SU-DHL-6 (cell line): ENCODE data around the gene DMBX1.

Experiments
- EZH2phosphoT487 ChIP-seq: fragments of 200-600 bp; sonication (generic), shearing (Covaris generic); conservative IDR thresholded peaks from 2 replicates; pipeline ENCODE4 v1.6.1; 2018; ENCODE audit warnings: mild to moderate bottlenecking, antibody characterized with exemption, low read length, moderate library complexity, mixed read lengths
- TF ChIP-seq, protein P1 (sequence below): fragments of 200-600 bp; sonication (generic); IDR thresholded peaks from one replicate; pipeline ENCODE4 v1.5.1; 2017; ENCODE audit warnings: antibody characterized with exemption, mild to moderate bottlenecking, low read length, moderate library complexity; ENCODE audit not compliant: insufficient read depth, poor library complexity, severe bottlenecking

DNA sequence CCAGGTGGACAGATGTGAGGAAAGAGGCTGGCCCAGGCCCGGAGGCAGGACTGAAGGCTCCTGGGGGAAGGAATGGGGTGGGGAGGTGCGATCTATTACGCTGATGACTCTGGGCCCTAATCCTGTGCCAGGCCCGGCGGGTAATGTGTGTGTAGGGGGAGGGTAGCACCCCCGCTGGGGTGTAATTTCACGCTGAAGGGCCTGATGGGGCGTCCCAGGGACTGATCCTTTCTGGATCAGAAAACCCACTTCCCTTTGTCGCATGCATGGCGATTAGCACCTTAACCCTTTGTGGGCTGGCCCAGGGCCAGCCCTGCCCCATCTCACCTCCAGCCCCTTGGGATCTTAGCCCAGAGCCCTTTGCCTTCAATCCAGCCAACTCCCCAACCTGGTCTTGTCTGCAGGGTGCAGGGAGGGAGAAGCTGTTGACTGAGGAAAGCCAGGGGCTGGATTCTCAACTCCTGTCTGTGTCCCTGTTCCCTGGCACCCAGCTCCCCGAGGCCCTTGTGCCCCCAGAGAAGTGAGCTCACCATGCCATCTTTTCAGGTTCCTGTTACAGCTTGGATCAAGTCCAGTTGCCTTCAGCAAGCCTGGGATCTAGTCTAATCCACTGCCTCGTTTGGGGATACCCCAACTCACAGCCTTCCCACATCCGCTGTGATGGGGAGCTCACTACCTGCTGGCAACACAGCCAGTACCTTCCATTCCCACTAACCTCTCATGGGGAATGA is 35.8 kb downstream of the DMBX1 start:
- TF ChIP-seq, protein P1, sequence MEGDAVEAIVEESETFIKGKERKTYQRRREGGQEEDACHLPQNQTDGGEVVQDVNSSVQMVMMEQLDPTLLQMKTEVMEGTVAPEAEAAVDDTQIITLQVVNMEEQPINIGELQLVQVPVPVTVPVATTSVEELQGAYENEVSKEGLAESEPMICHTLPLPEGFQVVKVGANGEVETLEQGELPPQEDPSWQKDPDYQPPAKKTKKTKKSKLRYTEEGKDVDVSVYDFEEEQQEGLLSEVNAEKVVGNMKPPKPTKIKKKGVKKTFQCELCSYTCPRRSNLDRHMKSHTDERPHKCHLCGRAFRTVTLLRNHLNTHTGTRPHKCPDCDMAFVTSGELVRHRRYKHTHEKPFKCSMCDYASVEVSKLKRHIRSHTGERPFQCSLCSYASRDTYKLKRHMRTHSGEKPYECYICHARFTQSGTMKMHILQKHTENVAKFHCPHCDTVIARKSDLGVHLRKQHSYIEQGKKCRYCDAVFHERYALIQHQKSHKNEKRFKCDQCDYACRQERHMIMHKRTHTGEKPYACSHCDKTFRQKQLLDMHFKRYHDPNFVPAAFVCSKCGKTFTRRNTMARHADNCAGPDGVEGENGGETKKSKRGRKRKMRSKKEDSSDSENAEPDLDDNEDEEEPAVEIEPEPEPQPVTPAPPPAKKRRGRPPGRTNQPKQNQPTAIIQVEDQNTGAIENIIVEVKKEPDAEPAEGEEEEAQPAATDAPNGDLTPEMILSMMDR = no peak
- no peak for TF ChIP-seq EZH2phosphoT487
